ENCODE measurements around the gene CPN1.
"Not testable (repeated sequence)": the region's sequence is repeated elsewhere in the genome, so short reads cannot be mapped to it uniquely, and the experiment has no call there.

The CPN1 gene

GRCh38 chr10:100024748-100025147, 56.9 kb downstream of the CPN1 start:
- FAIRE-seq (no peak), DNase-seq (ENCODE audit: insufficient read length, low spot score) (no peak)
- no peak for TF ChIP-seq POLR2A (IDR thresholded peaks at IDR 0.05; ENCODE audit: low read depth, low read length)

GRCh38 chr10:100022403-100022802, 59.3 kb downstream of the CPN1 start:
- no peak for FAIRE-seq
- TF ChIP-seq POLR2A (IDR thresholded peaks at IDR 0.05; ENCODE audit: low read depth, low read length), result no peak
- no peak for DNase-seq (ENCODE audit: insufficient read length, low spot score)

GRCh38 chr10:100021322-100021721, 60.3 kb downstream of the CPN1 start:
- TF ChIP-seq POLR2A (IDR thresholded peaks at IDR 0.05; ENCODE audit: low read depth, low read length), result no peak
- DNase-seq (ENCODE audit: insufficient read length, low spot score) (no peak), FAIRE-seq (no peak)

- DNase-seq (ENCODE audit: insufficient read length, low spot score), result no peak
- no peak for FAIRE-seq
- no peak for TF ChIP-seq POLR2A (IDR thresholded peaks at IDR 0.05; ENCODE audit: low read depth, low read length)
Observed at GRCh38 chr10:100020886-100021253, 60.8 kb downstream of the CPN1 start.

GRCh38 chr10:100020142-100020885, 61.4 kb downstream of the CPN1 start:
- no peak for DNase-seq (ENCODE audit: insufficient read length, low spot score)
- FAIRE-seq, result no peak
- no peak for TF ChIP-seq POLR2A (IDR thresholded peaks at IDR 0.05; ENCODE audit: low read depth, low read length)

GRCh38 chr10:100019787-100020141, 61.9 kb downstream of the CPN1 start:
- no peak for DNase-seq (ENCODE audit: insufficient read length, low spot score)
- no peak for TF ChIP-seq POLR2A (IDR thresholded peaks at IDR 0.05; ENCODE audit: low read depth, low read length)
- no peak for FAIRE-seq

GRCh38 chr10:100014071-100014762, 67.5 kb downstream of the CPN1 start:
- DNase-seq (ENCODE audit: insufficient read length, low spot score), result no peak
- no peak for FAIRE-seq
- no peak for TF ChIP-seq POLR2A (IDR thresholded peaks at IDR 0.05; ENCODE audit: low read depth, low read length)

- DNase-seq (ENCODE audit: insufficient read length, low spot score) (no peak), FAIRE-seq (no peak)
- no peak for TF ChIP-seq POLR2A (IDR thresholded peaks at IDR 0.05; ENCODE audit: low read depth, low read length)
Observed at GRCh38 chr10:100013621-100014020, 68.0 kb downstream of the CPN1 start.

- not testable (repeated sequence) for FAIRE-seq; DNase-seq (ENCODE audit: insufficient read length, low spot score)
Observed at GRCh38 chr10:100011906-100012305, 69.8 kb downstream of the CPN1 start.

GRCh38 chr10:100009793-100010676, 71.6 kb downstream of the CPN1 start, which contains the start of gene DNMBP:
Gene DNMBP (minus strand): TSS chr10:100009947. CDS start chr10:99972124, 37,823 bp downstream.
- DNase-seq (ENCODE audit: insufficient read length, low spot score), result peak; percentile 89
- TF ChIP-seq POLR2A (IDR thresholded peaks at IDR 0.05; ENCODE audit: low read depth, low read length), result peak; percentile 89
- no peak for FAIRE-seq

GRCh38 chr10:100009283-100009792, 72.3 kb downstream of the CPN1 start:
- DNase-seq (ENCODE audit: insufficient read length, low spot score), result no peak

GRCh38 chr10:100008708-100009282, 72.9 kb downstream of the CPN1 start:
- no peak for TF ChIP-seq POLR2A (IDR thresholded peaks at IDR 0.05; ENCODE audit: low read depth, low read length)
- no peak for DNase-seq (ENCODE audit: insufficient read length, low spot score)
- FAIRE-seq, result no peak

More at GRCh38 chr10:100009283-100009792, 72.3 kb downstream of the CPN1 start:
- FAIRE-seq, result no peak
- no peak for TF ChIP-seq POLR2A (IDR thresholded peaks at IDR 0.05; ENCODE audit: low read depth, low read length)

GRCh38 chr10:100008142-100008522, 73.5 kb downstream of the CPN1 start:
- DNase-seq (ENCODE audit: insufficient read length, low spot score) (no peak), FAIRE-seq (no peak)
- no peak for TF ChIP-seq POLR2A (IDR thresholded peaks at IDR 0.05; ENCODE audit: low read depth, low read length)
